H1 (cell line): Measurements from ENCODE around the gene ZNF689. TPM values are rescaled to one million over a fixed set of nuclear protein-coding genes. Genes with fewer than 3 reads are reported as not detected.

Experiments
- CTCF ChIA-PET: fragments of 300-600 bp; sonication (Branson Sonifier 250); formaldehyde crosslinking; loops from one replicate; lab custom pipeline; 2021; ENCODE audit not compliant: partially characterized antibody; lab: Charles Lee
- POLR2A ChIA-PET: fragments of 300-600 bp; sonication (Branson Sonifier 250); formaldehyde crosslinking; loops from one replicate; lab custom pipeline; 2021; ENCODE audit warnings: inconsistent platforms; ENCODE audit not compliant: partially characterized antibody; lab: Charles Lee
- DNase-seq, 2 experiments: peaks; one replicate each; pipeline versions ENCODE4 v3.0.0 to v3.0.0-alpha.2; 2010 to 2022; ENCODE audit warnings: low spot score in 2 of 2, low read depth in 1 of 2, mixed read lengths in 1 of 2
- FAIRE-seq: peaks from 2 replicates; lab custom pipeline; 2011; peaks lifted over from hg19 to GRCh38; lab: Jason Lieb, UNC
- H2AFZ ChIP-seq: 2 replicates; pipeline ENCODE4 v1.8.1; 2012; ENCODE audit warnings: low read length, inconsistent platforms
- H2AK5ac ChIP-seq: 2 replicates; pipeline ENCODE4 v1.6.1; 2013; ENCODE audit warnings: low read depth, low read length
- H2BK120ac ChIP-seq: replicated peaks from 2 replicates; pipeline ENCODE3; 2013; ENCODE audit warnings: low read depth, low read length, inconsistent platforms
- H2BK12ac ChIP-seq: 2 replicates; pipeline ENCODE4 v1.6.1; 2013; ENCODE audit warnings: low read depth, low read length
- H2BK15ac ChIP-seq: 2 replicates; pipeline ENCODE4 v1.6.1; 2013; ENCODE audit warnings: low read length
- H2BK20ac ChIP-seq: 2 replicates; pipeline ENCODE4 v1.6.1; 2013; ENCODE audit warnings: low read length
- H2BK5ac ChIP-seq: 2 replicates; pipeline ENCODE4 v1.6.1; 2013; ENCODE audit warnings: low read depth, low read length
- H3K14ac ChIP-seq: 2 replicates; pipeline ENCODE4 v1.6.1; 2013; ENCODE audit warnings: inconsistent platforms; ENCODE audit not compliant: insufficient read length
- H3K18ac ChIP-seq: 2 replicates; pipeline ENCODE4 v1.6.1; 2013; ENCODE audit warnings: low read length; ENCODE audit errors: extremely low read depth
- H3K23ac ChIP-seq: 2 replicates; pipeline ENCODE4 v1.6.1; 2013; ENCODE audit warnings: inconsistent platforms; ENCODE audit not compliant: insufficient read length
- H3K23me2 ChIP-seq: 2 replicates; pipeline ENCODE4 v1.6.1; 2013; ENCODE audit warnings: low read depth, low read length
- H3K27ac ChIP-seq: 2 replicates; pipeline ENCODE4 v1.6.1; 2011; ENCODE audit warnings: low read depth, low read length, inconsistent platforms
- H3K27me3 ChIP-seq, 4 experiments: replicated peaks in 1 of 4; 1 replicate in 1 of 4; 2 replicates in 3 of 4; pipeline versions ENCODE4 v1.6.1 to v1.8.1; 2011 to 2013; ENCODE audit warnings: low read length in 3 of 4, mild to moderate bottlenecking in 3 of 4, inconsistent platforms in 2 of 4, mixed read lengths in 2 of 4, moderate library complexity in 1 of 4; ENCODE audit not compliant: control insufficient read depth in 3 of 4, insufficient read depth in 3 of 4; ENCODE audit errors: extremely low read depth in 1 of 4
- H3K36me3 ChIP-seq, 4 experiments: 2 replicates each; pipeline versions ENCODE4 v1.6.1 to v1.8.1; 2011 to 2013; ENCODE audit warnings: mild to moderate bottlenecking in 4 of 4, low read length in 3 of 4, moderate library complexity in 2 of 4, control low read depth in 1 of 4, inconsistent platforms in 1 of 4; ENCODE audit not compliant: insufficient read depth in 4 of 4, control insufficient read depth in 2 of 4
- H3K4ac ChIP-seq: replicated peaks from 2 replicates; pipeline ENCODE3; 2013; ENCODE audit warnings: low read length, low read depth, mixed read lengths, inconsistent platforms; ENCODE audit not compliant: insufficient read length
- H3K4me1 ChIP-seq, 4 experiments: replicated peaks in 1 of 4; 1 replicate in 1 of 4; 2 replicates in 3 of 4; pipeline versions ENCODE4 v1.6.1 to v1.8.1; 2011 to 2013; ENCODE audit warnings: low read length in 3 of 4, inconsistent platforms in 2 of 4, mixed read lengths in 1 of 4; ENCODE audit not compliant: insufficient read depth in 4 of 4, control insufficient read depth in 3 of 4
- H3K4me2 ChIP-seq, 2 experiments: 2 replicates each; pipeline versions ENCODE4 v1.6.1 to v1.8.1; 2011 to 2013; ENCODE audit warnings: low read depth in 2 of 2, low read length in 2 of 2, control low read depth in 1 of 2, inconsistent platforms in 1 of 2, mild to moderate bottlenecking in 1 of 2; ENCODE audit not compliant: insufficient read depth in 1 of 2
- H3K4me3 ChIP-seq, 4 experiments: fragments of 200-600, 300-600 bp in 1 of 4; sonication (generic), shearing (Covaris generic), sonication (Bioruptor Twin) in 1 of 4; 2 replicates each; pipeline versions ENCODE4 v1.5.1 to v1.8.1; 2011 to 2016; ENCODE audit warnings: low read length in 4 of 4, low read depth in 3 of 4, control low read depth in 2 of 4, inconsistent platforms in 2 of 4, mild to moderate bottlenecking in 2 of 4, mixed read lengths in 1 of 4, moderate library complexity in 1 of 4; ENCODE audit not compliant: insufficient read depth in 2 of 4; ENCODE audit errors: extremely low read depth in 1 of 4
- H3K56ac ChIP-seq: replicated peaks from 2 replicates; pipeline ENCODE3; 2013; ENCODE audit warnings: low read depth, mild to moderate bottlenecking, mixed read lengths, low read length, inconsistent platforms; ENCODE audit not compliant: insufficient read length
- H3K79me1 ChIP-seq: 2 replicates; pipeline ENCODE4 v1.6.1; 2013; ENCODE audit warnings: low read depth, low read length, control low read depth
- H3K79me2 ChIP-seq, 2 experiments: 2 replicates each; pipeline versions ENCODE4 v1.6.1 to v1.8.1; 2012 to 2013; ENCODE audit warnings: low read length in 2 of 2, mild to moderate bottlenecking in 2 of 2, inconsistent platforms in 1 of 2; ENCODE audit not compliant: insufficient read depth in 2 of 2, control insufficient read depth in 1 of 2
- H3K9ac ChIP-seq, 4 experiments: replicated peaks in 1 of 4; 1 replicate in 1 of 4; 2 replicates in 3 of 4; pipeline versions ENCODE4 v1.6.1 to v1.8.1; 2011 to 2013; ENCODE audit warnings: low read depth in 3 of 4, low read length in 3 of 4, control low read depth in 2 of 4, mild to moderate bottlenecking in 2 of 4, moderate library complexity in 2 of 4, inconsistent platforms in 1 of 4; ENCODE audit errors: extremely low read depth in 1 of 4
- H3K9me3 ChIP-seq, 2 experiments: 2 replicates each; pipeline versions ENCODE4 v1.6.1 to v1.8.1; 2012 to 2013; ENCODE audit warnings: mild to moderate bottlenecking in 2 of 2, moderate library complexity in 2 of 2, control low read depth in 1 of 2, inconsistent platforms in 1 of 2, low read depth in 1 of 2, low read length in 1 of 2, mixed read lengths in 1 of 2; ENCODE audit not compliant: insufficient read depth in 2 of 2
- H4K20me1 ChIP-seq, 2 experiments: replicated peaks in 1 of 2; 2 replicates each; pipeline versions ENCODE3 to v1.8.1; 2011 to 2013; ENCODE audit warnings: inconsistent platforms in 2 of 2, low read length in 2 of 2, mild to moderate bottlenecking in 1 of 2; ENCODE audit not compliant: insufficient read depth in 2 of 2, control insufficient read depth in 1 of 2
- H4K5ac ChIP-seq: 2 replicates; pipeline ENCODE4 v1.6.1; 2013; ENCODE audit warnings: low read length, low read depth, mixed read lengths, inconsistent platforms; ENCODE audit not compliant: insufficient read length
- H4K8ac ChIP-seq: 2 replicates; pipeline ENCODE4 v1.8.0; 2013; ENCODE audit warnings: mild to moderate bottlenecking, moderate library complexity, low read length, inconsistent platforms; ENCODE audit not compliant: insufficient read depth; ENCODE audit errors: extremely low read depth
- H4K91ac ChIP-seq: replicated peaks from 2 replicates; pipeline ENCODE3; 2013; ENCODE audit warnings: low read length, mixed read lengths, inconsistent platforms; ENCODE audit not compliant: insufficient read length
- ATF3 ChIP-seq: IDR thresholded peaks from 2 replicates; pipeline ENCODE4 v1.6.1; 2011; ENCODE audit warnings: low read depth, mild to moderate bottlenecking, low read length; ENCODE audit not compliant: insufficient read depth
- BACH1 ChIP-seq: IDR thresholded peaks from 2 replicates; pipeline ENCODE4 v1.6.1; 2012; ENCODE audit warnings: low read length, improper control_type of control experiment
- CHD1 ChIP-seq: IDR thresholded peaks from 2 replicates; pipeline ENCODE4 v1.6.1; 2012; ENCODE audit warnings: low read depth, low read length, improper control_type of control experiment
- CHD2 ChIP-seq: IDR thresholded peaks from 2 replicates; pipeline ENCODE4 v1.6.1; 2012; ENCODE audit warnings: low read length, improper control_type of control experiment
- CTCF ChIP-seq, 3 experiments: IDR thresholded peaks; 1 replicate in 2 of 3; 2 replicates in 1 of 3; pipeline versions ENCODE4 v1.5.1 to v1.6.1; 2011; ENCODE audit warnings: low read length in 3 of 3, mild to moderate bottlenecking in 3 of 3, inconsistent platforms in 2 of 3, low read depth in 1 of 3, moderate library complexity in 1 of 3; ENCODE audit not compliant: insufficient read depth in 1 of 3; ENCODE audit errors: control extremely low read depth in 1 of 3
- E2F6 ChIP-seq: IDR thresholded peaks from 2 replicates; pipeline ENCODE4 v1.6.1; 2012; ENCODE audit warnings: inconsistent platforms
- RFX5 ChIP-seq: IDR thresholded peaks from 2 replicates; pipeline ENCODE4 v1.6.1; 2011; ENCODE audit warnings: low read depth, low read length, improper control_type of control experiment, borderline replicate concordance
- SIN3A ChIP-seq, 2 experiments: IDR thresholded peaks in 1 of 2; conservative IDR thresholded peaks in 1 of 2; 2 replicates each; pipeline ENCODE4 v1.6.1; 2011 to 2012; ENCODE audit warnings: low read length in 2 of 2, improper control_type of control experiment in 1 of 2, low read depth in 1 of 2, mild to moderate bottlenecking in 1 of 2
- YY1 ChIP-seq: IDR thresholded peaks from 2 replicates; pipeline ENCODE4 v1.6.1; 2011; ENCODE audit warnings: low read depth, mild to moderate bottlenecking, low read length
- ZNF274 ChIP-seq: IDR thresholded peaks from 2 replicates; pipeline ENCODE4 v1.7.0; 2012; ENCODE audit warnings: low read length, borderline replicate concordance; ENCODE audit errors: extremely low read depth
- WGBS, 2 experiments: shearing (Covaris generic) in 1 of 2; methylation state at CpG; one replicate each; pipeline versions ENCODE4 v1.1.6 to v1.1.7; 2013 to 2015; ENCODE audit warnings: low lambda C conversion rate in 2 of 2, mixed read lengths in 2 of 2, inconsistent platforms in 1 of 2, low coverage in 1 of 2, missing lambda C conversion rate in 1 of 2; ENCODE audit not compliant: insufficient replicate concordance in 2 of 2, insufficient coverage in 1 of 2, insufficient read length in 1 of 2; ENCODE audit errors: extremely low coverage in 1 of 2, missing lambda C conversion rate in 1 of 2; 5-methylcytosine and 5-hydroxymethylcytosine counted together
- polyA plus RNA-seq, 7 experiments: library from polyadenylated mRNA; depleted of rRNA in 3 of 7; stranded (reverse) in 5 of 7; unstranded in 2 of 7; fragments of >200 nt in 5 of 7; fragments of 200-250 nt in 2 of 7; gene quantifications; 1 replicate in 5 of 7; 2 replicates in 1 of 7; 4 replicates in 1 of 7; pipeline versions ENCODE4 v1.2.1 to v1.2.3, GENCODE V29; 2011 to 2013; ENCODE audit warnings: missing spikeins in 2 of 7, mixed read lengths in 2 of 7
- total RNA-seq: library from RNA; stranded (reverse); fragmentation: NEBNext Ultra II Directional; extraction: Animal tissue kit (Norgen Biotek cat#: 25700); gene quantifications from 2 replicates; pipeline ENCODE4 v1.2.1, GENCODE V29; 2021

Gene ZNF689
- total and polyA plus RNA-seq, 2 of the 8 experiments (the other 6 are each of a cell fraction or from before 2014, with no cell fraction given) = 14.3 to 15.3 TPM

- no peak overlapping the region for H2AFZ ChIP-seq
- no peak overlapping the region for H3K14ac ChIP-seq
- H3K36me3 ChIP-seq = no peaks in the 10 kb centered on the region; a peak in 1 of 8 replicates
- no peak overlapping the region for H3K23ac ChIP-seq
- no peak overlapping the region for H3K18ac ChIP-seq
- peaks cover 2 to 34% (median 27%) of the 10 kb centered on the region in 4 experiments for H3K27me3 ChIP-seq
- no peak overlapping the region for H2BK12ac ChIP-seq
- H2BK120ac ChIP-seq = no peak overlapping the region
- no peak overlapping the region for H3K27ac ChIP-seq
- peaks cover 2 to 13% (median 7%) of the 10 kb centered on the region in 4 experiments; a peak in 6 of 7 replicates for H3K4me1 ChIP-seq
- H4K8ac ChIP-seq = no peak overlapping the region
- DNase-seq (no peak), FAIRE-seq (no peak)
- H3K79me1 ChIP-seq = 0 out of 2 replicates have a peak, but pooled peaks cover 2% of the 10 kb centered on the region
- H4K5ac ChIP-seq = no peak overlapping the region
- no peak overlapping the region for H3K56ac ChIP-seq
- WGBS, 2 experiments = 93% methylated on average over 8 of the region's 8 CpGs; no CpG with 5 or more reads in 1 of the 2 experiments
- H3K4me3 ChIP-seq = no peak overlapping the region
- ChIA-PET CTCF (interaction anchor here (1.0 to 8.2 kb wide), 7 partner anchors 14 to 564 kb away, joined by 3 to 48 read pairs (median 3); partner anchors contain the start of gene TBX6), POLR2A (interaction anchor here (0.6 to 1.3 kb wide), 2 partner anchors 18 to 226 kb away, joined by 3 to 4 read pairs; partner anchors contain the start of gene DCTPP1)
- no peak overlapping the region for H3K9ac ChIP-seq
- H3K23me2 ChIP-seq = peaks cover 12% of the 10 kb centered on the region; the same call in 1 of the 2 replicates
- no peaks in the 10 kb centered on the region for H3K9me3 ChIP-seq
- no peak overlapping the region; a peak in 1 of 4 replicates for H3K4me2 ChIP-seq
- H2BK20ac ChIP-seq = no peak overlapping the region
- no peak overlapping the region for H2BK5ac ChIP-seq
- no peak overlapping the region for H2AK5ac ChIP-seq
- H2BK15ac ChIP-seq = no peak overlapping the region
- H4K91ac ChIP-seq = no peak overlapping the region
- no peak overlapping the region for H3K4ac ChIP-seq
- no peaks in the 10 kb centered on the region for H3K79me2 ChIP-seq
- peaks cover 14 to 15% of the 10 kb centered on the region in 2 experiments for H4K20me1 ChIP-seq
- no peak for TF ChIP-seq E2F6
- no peak for TF ChIP-seq CHD1
- TF ChIP-seq YY1 = no peak
- TF ChIP-seq RFX5 = no peak
- no peak for TF ChIP-seq BACH1
- TF ChIP-seq ATF3 = no peak
- TF ChIP-seq CHD2 = no peak
- no peak for TF ChIP-seq ZNF274
- TF ChIP-seq SIN3A (conservative IDR thresholded peaks at IDR 0.05 in 1 of 2, IDR thresholded peaks at IDR 0.05 in 1 of 2; ENCODE audit: low read depth in 1 of 2, low read length in 2 of 2) = no peak
- TF ChIP-seq CTCF (IDR thresholded peaks at IDR 0.05; ENCODE audit: control extremely low read depth in 1 of 3, insufficient read depth in 1 of 3, low read depth in 1 of 3, low read length in 3 of 3) = no peak
These were observed 46.2 kb upstream of the ZNF689 start for GRCh38 chr16:30656388-30656787.
